ENCODE results near the gene NT5C1B.

NT5C1B gene

GRCh38 chr2:18612133-18612532 lies 22.8 kb upstream of the NT5C1B start:
- ChIA-PET POLR2A (ENCODE audit: low non-redundant PET) (no interaction called here), CTCF (no interaction called here)
- H3K27ac ChIP-seq, result no peak overlapping the region
- DNase-seq (ENCODE audit: low spot score), result no peak
- no peak for TF ChIP-seq CTCF (conservative IDR thresholded peaks at IDR 0.05; ENCODE audit: low read depth)

- POLR2A ChIA-PET (ENCODE audit: low non-redundant PET), result no interaction called here
These were observed 22.2 kb upstream of the NT5C1B start for GRCh38 chr2:18611604-18612003.

GRCh38 chr2:18611184-18611583 lies 21.8 kb upstream of the NT5C1B start:
- no peak for DNase-seq (ENCODE audit: low spot score)
- ChIA-PET POLR2A (ENCODE audit: low non-redundant PET) (no interaction called here), CTCF (interaction anchor here (0.7 kb wide), 1 partner anchor 52 kb away, joined by 3 read pairs; no protein-coding TSS in a partner anchor)
- H3K27ac ChIP-seq, result no peak overlapping the region
- TF ChIP-seq CTCF (conservative IDR thresholded peaks at IDR 0.05; ENCODE audit: low read depth), result no peak

More at GRCh38 chr2:18611604-18612003, 22.2 kb upstream of the NT5C1B start:
- no peak for TF ChIP-seq CTCF (conservative IDR thresholded peaks at IDR 0.05; ENCODE audit: low read depth)
- no peak overlapping the region for H3K27ac ChIP-seq
- CTCF ChIA-PET, result no interaction called here
- no peak for DNase-seq (ENCODE audit: low spot score)

GRCh38 chr2:18610651-18611050 lies 21.3 kb upstream of the NT5C1B start:
- POLR2A ChIA-PET (ENCODE audit: low non-redundant PET), result no interaction called here
- no peak for DNase-seq (ENCODE audit: low spot score)
- CTCF ChIA-PET, result interaction anchor here (0.7 kb wide), 1 partner anchor 53 kb away, joined by 3 read pairs; no protein-coding TSS in a partner anchor
- no peak overlapping the region for H3K27ac ChIP-seq
- no peak for TF ChIP-seq CTCF (conservative IDR thresholded peaks at IDR 0.05; ENCODE audit: low read depth)

GRCh38 chr2:18610090-18610489 lies 20.7 kb upstream of the NT5C1B start:
- POLR2A ChIA-PET (ENCODE audit: low non-redundant PET), result no interaction called here

GRCh38 chr2:18605115-18605514 lies 15.7 kb upstream of the NT5C1B start:
- H3K27ac ChIP-seq, result no peak overlapping the region
- ChIA-PET POLR2A (ENCODE audit: low non-redundant PET) (no interaction called here), CTCF (no interaction called here)
- no peak for TF ChIP-seq CTCF (conservative IDR thresholded peaks at IDR 0.05; ENCODE audit: low read depth)
- DNase-seq (ENCODE audit: low spot score), result no peak

More at GRCh38 chr2:18610090-18610489, 20.7 kb upstream of the NT5C1B start:
- CTCF ChIA-PET, result interaction anchor here (0.6 kb wide), 1 partner anchor 13 kb away, joined by 4 read pairs; no protein-coding TSS in a partner anchor
- H3K27ac ChIP-seq, result no peak overlapping the region
- no peak for DNase-seq (ENCODE audit: low spot score)
- no peak for TF ChIP-seq CTCF (conservative IDR thresholded peaks at IDR 0.05; ENCODE audit: low read depth)

- H3K27ac ChIP-seq, result no peak overlapping the region
- DNase-seq (ENCODE audit: low spot score), result no peak
- TF ChIP-seq CTCF (conservative IDR thresholded peaks at IDR 0.05; ENCODE audit: low read depth), result no peak
- ChIA-PET CTCF (interaction anchor here (0.5 to 0.6 kb wide), 2 partner anchors 72 to 989 kb away, joined by 5 read pairs; no protein-coding TSS in a partner anchor), POLR2A (ENCODE audit: low non-redundant PET) (no interaction called here)
These were observed 15.1 kb upstream of the NT5C1B start for GRCh38 chr2:18604531-18604885.
